Fibroblast of lung (primary cell): Measurements from ENCODE around the gene CRYBG2. TPM values are rescaled to one million over a fixed set of nuclear protein-coding genes. Genes with fewer than 3 reads are reported as not detected.
A peak's percentile ranks its signal among the peaks of the same experiment; 100 is the strongest.
"Not testable (repeated sequence)": the region's sequence is repeated elsewhere in the genome, so short reads cannot be mapped to it uniquely, and the experiment has no call there.

ENCODE experiments used
- DNase-seq, 2 donors: peaks; one replicate each; pipeline versions ENCODE4 v3.0.0 to v3.0.0-alpha.2; 2010; ENCODE audit warnings: low read depth in 2 of 2
- H2AFZ ChIP-seq: 2 replicates; pipeline ENCODE4 v1.5.1; 2012; ENCODE audit warnings: low read length, control low read depth, inconsistent platforms
- H3K27ac ChIP-seq: 2 replicates; pipeline ENCODE4 v1.5.1; 2011; ENCODE audit warnings: low read length, control low read depth; ENCODE audit not compliant: insufficient read depth
- H3K27me3 ChIP-seq: 2 replicates; pipeline ENCODE4 v1.5.1; 2011; ENCODE audit warnings: mild to moderate bottlenecking, low read length; ENCODE audit not compliant: control insufficient read depth, insufficient read depth
- H3K36me3 ChIP-seq: 2 replicates; pipeline ENCODE4 v1.5.1; 2011; ENCODE audit warnings: low read length; ENCODE audit not compliant: control insufficient read depth, insufficient read depth
- H3K4me1 ChIP-seq: 2 replicates; pipeline ENCODE4 v1.5.1; 2011; ENCODE audit warnings: low read length; ENCODE audit not compliant: control insufficient read depth, insufficient read depth; ENCODE audit errors: extremely low read depth
- H3K4me2 ChIP-seq: 2 replicates; pipeline ENCODE4 v1.5.1; 2011; ENCODE audit warnings: low read length, control low read depth; ENCODE audit not compliant: insufficient read depth; ENCODE audit errors: extremely low read depth
- H3K4me3 ChIP-seq, 4 experiments: fragments of 200-600 bp in 1 of 4; sonication (generic) in 1 of 4; replicated peaks in 1 of 4; 2 replicates each; pipeline ENCODE4 v1.5.1; 2011 to 2016; ENCODE audit warnings: low read length in 4 of 4, low read depth in 3 of 4, mild to moderate bottlenecking in 3 of 4, control low read depth in 2 of 4, inconsistent platforms in 1 of 4, mixed read lengths in 1 of 4; ENCODE audit not compliant: insufficient read depth in 1 of 4; ENCODE audit errors: control extremely low read depth in 1 of 4
- H3K79me2 ChIP-seq: 2 replicates; pipeline ENCODE4 v1.5.1; 2012; ENCODE audit warnings: mild to moderate bottlenecking, low read length, inconsistent platforms; ENCODE audit not compliant: control insufficient read depth, insufficient read depth
- H3K9ac ChIP-seq: 2 replicates; pipeline ENCODE4 v1.5.1; 2011; ENCODE audit warnings: mild to moderate bottlenecking, low read length, control low read depth; ENCODE audit not compliant: insufficient read depth
- H3K9me3 ChIP-seq: 2 replicates; pipeline ENCODE4 v1.5.1; 2012; ENCODE audit warnings: low read depth, low read length; ENCODE audit not compliant: control insufficient read depth, insufficient read depth
- H4K20me1 ChIP-seq: 2 replicates; pipeline ENCODE4 v1.5.1; 2011; ENCODE audit warnings: low read length; ENCODE audit not compliant: control insufficient read depth, insufficient read depth; ENCODE audit errors: extremely low read depth
- EZH2 ChIP-seq: IDR thresholded peaks from 2 replicates; pipeline ENCODE4 v1.5.1; 2012; ENCODE audit warnings: low read length, control low read depth, mild to moderate bottlenecking; ENCODE audit errors: missing control alignments
- polyA plus RNA-seq, 2 donors: library from polyadenylated mRNA; depleted of rRNA in 1 of 2; stranded (reverse) in 1 of 2; unstranded in 1 of 2; fragments of >200 nt; gene quantifications; 2 replicates each; pipeline ENCODE4 v1.2.1, GENCODE V29; 2011 to 2012; ENCODE audit warnings: missing spikeins in 1 of 2
- total RNA-seq: library from RNA; depleted of rRNA; stranded (reverse); fragments of >200 nt; gene quantifications from 2 replicates; pipeline ENCODE4 v1.2.1, GENCODE V29; 2014
- TF ChIP-seq, protein P1 (sequence below), 2 donors: IDR thresholded peaks in 1 of 2; conservative IDR thresholded peaks in 1 of 2; 1 replicate in 1 of 2; 2 replicates in 1 of 2; pipeline ENCODE4 v1.5.1; 2011 to 2012; ENCODE audit warnings: low read length in 2 of 2, control low read depth in 1 of 2, inconsistent platforms in 1 of 2, low read depth in 1 of 2, mild to moderate bottlenecking in 1 of 2

CRYBG2 gene
- total and polyA plus RNA-seq, 2 donors (not counting 1 experiment from before 2014, with no cell fraction given) = not detected

DNA sequence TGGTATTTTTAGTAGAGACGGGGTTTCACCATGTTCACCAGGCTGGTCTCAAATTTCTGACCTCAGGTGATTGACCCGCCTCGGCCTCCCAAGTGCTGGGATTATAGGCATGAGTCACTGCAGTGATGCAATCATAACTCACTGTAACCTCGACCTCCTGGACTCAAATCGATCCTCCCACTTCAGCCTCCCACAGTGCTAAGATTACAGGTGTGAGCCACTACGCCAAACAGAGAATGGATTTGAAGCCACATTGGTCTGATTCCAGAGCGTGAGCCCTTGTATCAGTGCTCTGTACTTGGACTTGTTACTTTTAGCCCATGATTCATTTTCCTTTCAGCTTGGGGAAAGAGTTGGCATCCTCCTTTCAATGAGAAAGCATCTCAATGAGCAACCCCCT, 33.5 kb upstream of the CRYBG2 start:
- no peak for TF ChIP-seq EZH2
- H4K20me1 ChIP-seq = no peaks in the 10 kb centered on the region
- H3K36me3 ChIP-seq = no peaks in the 10 kb centered on the region
- no peak overlapping the region for H3K4me2 ChIP-seq
- no peak overlapping the region for H3K4me3 ChIP-seq
- H2AFZ ChIP-seq = no peak overlapping the region
- no peaks in the 10 kb centered on the region for H3K9me3 ChIP-seq
- H3K9ac ChIP-seq = no peak overlapping the region
- H3K27me3 ChIP-seq = no peaks in the 10 kb centered on the region
- no peak overlapping the region for H3K27ac ChIP-seq
- H3K79me2 ChIP-seq = no peaks in the 10 kb centered on the region
- H3K4me1 ChIP-seq = peaks cover 2% of the 10 kb centered on the region
- peak; percentile 59 to 63 for DNase-seq

DNA sequence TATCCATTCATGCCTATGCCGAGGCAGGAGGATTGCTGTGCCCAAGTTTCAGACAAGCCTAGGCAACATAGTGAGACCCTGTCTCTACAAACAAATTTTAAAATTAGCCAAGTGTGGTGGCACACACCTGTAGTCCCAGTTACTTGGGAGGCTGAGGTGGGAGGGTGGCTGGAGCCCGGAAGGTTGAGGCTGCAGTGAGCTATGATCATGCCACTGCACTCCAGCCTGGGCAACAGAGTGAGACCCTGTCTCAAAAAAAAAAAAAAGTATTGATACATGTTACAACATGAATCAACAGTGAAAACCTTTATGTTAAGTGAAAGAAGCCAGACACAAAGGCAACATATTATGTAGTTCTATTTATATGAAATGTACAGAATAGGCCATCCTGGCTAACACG, 31.1 kb upstream of the CRYBG2 start:
- H3K27me3 ChIP-seq, DNase-seq, H2AFZ ChIP-seq, H4K20me1 ChIP-seq, H3K36me3 ChIP-seq, H3K4me1 ChIP-seq, H3K4me3 ChIP-seq, H3K9me3 ChIP-seq, H3K79me2 ChIP-seq, H3K27ac ChIP-seq, H3K9ac ChIP-seq, H3K4me2 ChIP-seq: not testable (repeated sequence)

DNA sequence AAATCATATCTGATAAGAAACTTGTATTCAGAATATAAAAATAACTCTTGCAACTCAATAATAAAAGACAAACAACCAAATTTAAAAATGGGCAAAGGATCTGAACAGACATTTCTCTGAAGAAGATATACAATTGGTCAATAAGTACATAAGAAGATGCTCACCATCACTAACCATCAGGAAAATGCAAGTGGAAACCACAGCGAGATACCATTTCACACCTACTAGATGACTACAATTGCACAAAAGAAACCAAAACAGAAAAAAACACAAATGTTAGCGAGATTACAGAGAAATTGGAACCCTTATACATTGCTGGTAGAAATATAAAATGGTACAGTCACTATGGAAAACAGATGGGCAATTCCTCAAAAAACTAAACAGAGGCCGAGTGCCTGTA, 30.1 kb upstream of the CRYBG2 start:
- DNase-seq = no peak
- no peak overlapping the region for H3K4me3 ChIP-seq
- no peaks in the 10 kb centered on the region for H4K20me1 ChIP-seq
- H3K79me2 ChIP-seq = no peaks in the 10 kb centered on the region
- peaks cover 2% of the 10 kb centered on the region for H3K4me1 ChIP-seq
- H3K4me2 ChIP-seq = no peak overlapping the region
- no peaks in the 10 kb centered on the region for H3K9me3 ChIP-seq
- H3K27me3 ChIP-seq = no peaks in the 10 kb centered on the region
- H3K36me3 ChIP-seq = no peaks in the 10 kb centered on the region
- no peak overlapping the region for H3K27ac ChIP-seq
- no peak overlapping the region for H2AFZ ChIP-seq
- TF ChIP-seq, protein P1, sequence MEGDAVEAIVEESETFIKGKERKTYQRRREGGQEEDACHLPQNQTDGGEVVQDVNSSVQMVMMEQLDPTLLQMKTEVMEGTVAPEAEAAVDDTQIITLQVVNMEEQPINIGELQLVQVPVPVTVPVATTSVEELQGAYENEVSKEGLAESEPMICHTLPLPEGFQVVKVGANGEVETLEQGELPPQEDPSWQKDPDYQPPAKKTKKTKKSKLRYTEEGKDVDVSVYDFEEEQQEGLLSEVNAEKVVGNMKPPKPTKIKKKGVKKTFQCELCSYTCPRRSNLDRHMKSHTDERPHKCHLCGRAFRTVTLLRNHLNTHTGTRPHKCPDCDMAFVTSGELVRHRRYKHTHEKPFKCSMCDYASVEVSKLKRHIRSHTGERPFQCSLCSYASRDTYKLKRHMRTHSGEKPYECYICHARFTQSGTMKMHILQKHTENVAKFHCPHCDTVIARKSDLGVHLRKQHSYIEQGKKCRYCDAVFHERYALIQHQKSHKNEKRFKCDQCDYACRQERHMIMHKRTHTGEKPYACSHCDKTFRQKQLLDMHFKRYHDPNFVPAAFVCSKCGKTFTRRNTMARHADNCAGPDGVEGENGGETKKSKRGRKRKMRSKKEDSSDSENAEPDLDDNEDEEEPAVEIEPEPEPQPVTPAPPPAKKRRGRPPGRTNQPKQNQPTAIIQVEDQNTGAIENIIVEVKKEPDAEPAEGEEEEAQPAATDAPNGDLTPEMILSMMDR (conservative IDR thresholded peaks at IDR 0.05 in 1 of 2, IDR thresholded peaks at IDR 0.05 in 1 of 2; ENCODE audit: low read depth in 1 of 2, low read length in 2 of 2) = no peak
- TF ChIP-seq EZH2 = no peak
- H3K9ac ChIP-seq = no peak overlapping the region

DNA sequence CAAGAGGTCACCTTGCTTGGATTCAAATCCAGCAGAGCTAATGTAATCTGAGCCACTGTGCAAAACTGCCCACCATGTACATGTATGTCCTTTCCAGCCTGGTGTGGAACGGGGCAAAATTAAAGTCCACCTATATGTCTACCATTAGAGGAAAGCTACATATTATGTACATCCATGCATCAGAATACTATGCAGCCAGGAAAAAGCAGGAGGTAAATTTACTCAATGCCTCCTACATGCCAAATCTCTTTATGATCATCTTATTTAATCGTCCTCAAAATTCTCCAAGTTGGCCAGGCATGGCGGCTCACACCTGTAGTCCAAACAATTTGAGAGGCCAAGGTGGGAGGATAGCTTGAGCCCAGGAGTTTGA, 24.9 kb upstream of the CRYBG2 start:
- Histone ChIP-seq H3K9ac (no peak overlapping the region), H2AFZ (no peak overlapping the region), H3K79me2 (no peaks in the 10 kb centered on the region), H3K36me3 (no peaks in the 10 kb centered on the region), H4K20me1 (no peaks in the 10 kb centered on the region), H3K4me2 (peak overlapping the region; percentile 26), H3K27ac (peak overlapping the region; percentile 74), H3K9me3 (no peaks in the 10 kb centered on the region), H3K27me3 (no peaks in the 10 kb centered on the region), H3K4me3 (no peak overlapping the region), H3K4me1 (peaks cover 9% of the 10 kb centered on the region)
- TF ChIP-seq EZH2 = no peak
- TF ChIP-seq, protein P1 (conservative IDR thresholded peaks at IDR 0.05 in 1 of 2, IDR thresholded peaks at IDR 0.05 in 1 of 2; ENCODE audit: low read depth in 1 of 2, low read length in 2 of 2) = no peak
- no peak for DNase-seq
